Chondrocyte (in vitro differentiated cells): ENCODE measurements around the gene CFAP97D2. TPM values are rescaled to one million over a fixed set of nuclear protein-coding genes. Genes with fewer than 3 reads are reported as not detected.

Experiments
- DNase-seq: peaks from one replicate; pipeline ENCODE4 v3.0.0; 2021; ENCODE audit warnings: mixed read lengths, low spot score
- H3K27ac Mint-ChIP-seq: one replicate; pipeline ENCODE4 v1.8.0; 2021; ENCODE audit warnings: mild to moderate bottlenecking, moderate library complexity, mixed read lengths; ENCODE audit not compliant: unreplicated experiment
- H3K27me3 Mint-ChIP-seq: 2 replicates; pipeline ENCODE4 v1.8.0; 2021; ENCODE audit warnings: low read depth, mixed read lengths
- H3K36me3 Mint-ChIP-seq: 2 replicates; pipeline ENCODE4 v1.8.0; 2021; ENCODE audit warnings: low read depth, mixed read lengths
- H3K4me1 Mint-ChIP-seq: 2 replicates; pipeline ENCODE4 v1.8.0; 2021; ENCODE audit warnings: low read depth, mild to moderate bottlenecking, mixed read lengths
- H3K4me3 Mint-ChIP-seq: one replicate; pipeline ENCODE4 v1.8.0; 2021; ENCODE audit warnings: mild to moderate bottlenecking, moderate library complexity, mixed read lengths; ENCODE audit not compliant: unreplicated experiment
- H3K9me3 Mint-ChIP-seq: 2 replicates; pipeline ENCODE4 v1.8.0; 2021; ENCODE audit warnings: low read depth, mixed read lengths
- CTCF ChIP-seq: fragments of 200-600 bp; sonication (generic); IDR thresholded peaks from 2 replicates; pipeline ENCODE4 v1.5.0; 2021; ENCODE audit warnings: antibody characterized with exemption, mild to moderate bottlenecking, moderate library complexity
- microRNA-seq: library from miRNA; unstranded; fragments of <30 nt; microRNA quantifications from one replicate; pipeline ENCODE4 v1.2.0, GENCODE V29; 2020; ENCODE audit warnings: borderline number of aligned reads
- total RNA-seq: library from RNA; stranded (reverse); gene quantifications from 3 replicates; pipeline ENCODE4 v1.2.1, GENCODE V29; 2021

The CFAP97D2 gene
- total RNA-seq, 1 donor from 2014 or later: not detected

- no peak for TF ChIP-seq CTCF
- Mint-ChIP-seq H3K27me3 (no peaks in the 10 kb centered on the region), H3K36me3 (peaks cover 38% of the 10 kb centered on the region), H3K4me1 (peaks cover 52% of the 10 kb centered on the region), H3K27ac (peak overlapping the region; percentile 94), H3K4me3 (peak overlapping the region; percentile 22), H3K9me3 (no peaks in the 10 kb centered on the region)
- DNase-seq: no peak
Observed at GRCh38 chr13:114264886-114265611, 86.0 kb downstream of the CFAP97D2 start.

DNA sequence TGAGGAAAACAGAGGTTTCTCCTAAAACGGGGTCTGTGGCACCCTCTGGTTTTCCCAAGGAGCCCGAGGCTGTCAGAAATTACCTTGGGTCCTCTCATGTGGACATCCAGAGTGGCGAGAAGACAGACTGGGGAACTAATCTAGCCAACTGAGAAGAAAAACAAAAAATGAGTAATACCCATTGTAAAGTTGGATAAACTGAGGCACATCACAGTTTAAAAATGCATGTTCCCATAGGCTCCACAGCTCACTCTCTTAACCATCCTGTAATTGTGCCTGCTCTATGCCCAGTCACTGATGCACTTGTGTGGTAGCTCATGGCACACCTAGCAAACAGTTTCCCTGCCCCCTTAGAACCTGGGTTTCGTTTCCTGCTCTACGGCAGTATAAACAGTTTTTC, 87.2 kb downstream of the CFAP97D2 start:
- H3K9me3 Mint-ChIP-seq: no peaks in the 10 kb centered on the region
- peaks cover 48% of the 10 kb centered on the region for H3K4me1 Mint-ChIP-seq
- peaks cover 33% of the 10 kb centered on the region for H3K36me3 Mint-ChIP-seq
- no peak overlapping the region for H3K4me3 Mint-ChIP-seq
- no peak for DNase-seq
- no peak for TF ChIP-seq CTCF
- H3K27me3 Mint-ChIP-seq: no peaks in the 10 kb centered on the region
- peak overlapping the region; percentile 94 for H3K27ac Mint-ChIP-seq

DNA sequence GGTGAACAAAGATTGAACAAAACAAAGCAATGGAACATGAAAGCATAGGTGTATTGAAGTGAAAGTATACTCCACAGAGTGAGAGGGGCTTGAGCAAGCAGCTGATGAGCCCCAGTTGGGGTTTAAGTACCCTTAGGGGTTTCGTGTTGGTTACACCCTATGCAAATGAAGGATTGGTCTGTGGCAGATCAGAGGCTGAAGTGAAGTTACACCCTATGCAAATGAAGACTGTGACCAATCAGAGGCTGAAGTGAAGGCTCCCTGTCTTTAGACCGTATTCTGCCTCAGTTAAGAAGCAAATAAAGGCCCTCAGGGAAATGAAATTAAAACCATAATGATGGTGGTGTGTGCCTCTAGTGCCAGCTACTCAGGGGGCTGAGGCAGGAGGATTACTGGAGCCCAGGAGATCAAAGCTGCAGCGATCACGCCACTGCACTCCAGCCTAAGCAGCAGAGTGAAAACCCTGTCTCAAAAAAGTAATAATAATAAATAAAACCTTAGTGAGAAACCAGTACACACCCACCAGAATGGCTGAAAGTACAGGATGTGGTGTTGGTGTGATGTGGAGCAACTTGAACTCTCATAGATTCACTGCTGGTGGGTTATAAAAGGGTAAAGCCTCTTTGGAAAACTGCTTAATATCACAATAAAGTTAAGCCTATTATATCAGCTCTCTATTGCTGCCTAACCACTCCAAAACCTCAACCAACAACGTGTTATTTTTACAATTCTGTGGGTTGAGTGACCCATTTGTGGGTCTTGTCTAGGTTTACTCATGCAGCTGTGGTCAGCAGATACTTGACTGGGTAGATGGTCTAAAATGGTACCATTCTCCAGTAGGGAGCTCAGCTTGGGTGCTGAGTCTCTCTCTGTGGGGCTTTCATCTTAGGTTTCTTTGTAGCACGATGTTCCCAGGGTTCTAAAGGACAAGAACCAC, 89.6 kb downstream of the CFAP97D2 start:
- H3K9me3 Mint-ChIP-seq: no peaks in the 10 kb centered on the region
- H3K27me3 Mint-ChIP-seq: no peaks in the 10 kb centered on the region
- H3K27ac Mint-ChIP-seq: no peak overlapping the region
- H3K4me1 Mint-ChIP-seq: peaks cover 32% of the 10 kb centered on the region
- no peak for DNase-seq
- no peak overlapping the region for H3K4me3 Mint-ChIP-seq
- TF ChIP-seq CTCF: no peak
- peaks cover 34% of the 10 kb centered on the region for H3K36me3 Mint-ChIP-seq

GRCh38 chr13:114269281-114269770, 90.3 kb downstream of the CFAP97D2 start:
- no peak for TF ChIP-seq CTCF
- H3K36me3 Mint-ChIP-seq: peaks cover 34% of the 10 kb centered on the region
- H3K4me1 Mint-ChIP-seq: peaks cover 25% of the 10 kb centered on the region
- no peak overlapping the region for H3K4me3 Mint-ChIP-seq
- H3K9me3 Mint-ChIP-seq: no peaks in the 10 kb centered on the region
- H3K27ac Mint-ChIP-seq: no peak overlapping the region
- no peaks in the 10 kb centered on the region for H3K27me3 Mint-ChIP-seq
- no peak for DNase-seq

Small RNA genes within 50 kb of the gene (microRNA-seq; reads per million reads assigned to microRNA genes)
- gene MIR548AR: not detected

Other genes starting within 250 kb of the CFAP97D2 start
- 1.7 to 2.2 TPM (median 2.0 TPM) in 3 replicates for gene C13orf46, start 205.2 kb upstream of the CFAP97D2 start, total RNA-seq
- 29.9 to 40.0 TPM (median 31.2 TPM) in 3 replicates for gene RASA3, start 46.6 kb upstream of the CFAP97D2 start, total RNA-seq
- gene CDC16, start 55.6 kb downstream of the CFAP97D2 start, total RNA-seq: 69.0 to 83.0 TPM (median 78.0 TPM) in 3 replicates
- 44.4 to 48.7 TPM (median 46.2 TPM) in 3 replicates for gene UPF3A, start 102.3 kb downstream of the CFAP97D2 start, total RNA-seq
- gene CHAMP1, start 135.2 kb downstream of the CFAP97D2 start, total RNA-seq: 22.0 to 25.0 TPM (median 23.5 TPM) in 3 replicates